ENCODE data around the gene KRABD2. TPM values are rescaled to one million over a fixed set of nuclear protein-coding genes. Genes with fewer than 3 reads are reported as not detected.

KRABD2 gene

Other genes with a start within 250 kb of the KRABD2 start
- gene PER1, start 224.3 kb downstream of the KRABD2 start, total RNA-seq, result 4.3 and 34.5 TPM in 2 replicates
- gene VAMP2, start 213.8 kb downstream of the KRABD2 start, total RNA-seq, result 2.6 and 6.2 TPM in 2 replicates
- 22.7 and 24.0 TPM in 2 replicates for gene TMEM107, start 200.3 kb downstream of the KRABD2 start, total RNA-seq
- gene BORCS6, start 186.5 kb downstream of the KRABD2 start, total RNA-seq, result 11.5 and 12.9 TPM in 2 replicates
- 1.0 and 27.8 TPM in 2 replicates for gene AURKB, start 166.1 kb downstream of the KRABD2 start, total RNA-seq
- gene CTC1, start 128.6 kb downstream of the KRABD2 start, total RNA-seq, result 3.5 and 12.7 TPM in 2 replicates
- 19.3 and 23.7 TPM in 2 replicates for gene PFAS, start 127.4 kb downstream of the KRABD2 start, total RNA-seq
- 5.4 and 6.6 TPM in 2 replicates for gene RANGRF, start 88.0 kb downstream of the KRABD2 start, total RNA-seq
- 0.35 and 1.3 TPM in 2 replicates for gene SLC25A35, start 81.3 kb downstream of the KRABD2 start, total RNA-seq
- 0.05 TPM in 1 of 2 replicates, not detected in the other for gene ARHGEF15, start 66.5 kb downstream of the KRABD2 start, total RNA-seq
- not detected in 2 replicates for gene ODF4, start 36.9 kb downstream of the KRABD2 start, total RNA-seq
- 4,087 and 4,717 TPM in 2 replicates for gene RPL26, start 6.5 kb upstream of the KRABD2 start, total RNA-seq
- gene RNF222, start 21.1 kb upstream of the KRABD2 start, total RNA-seq, result not detected in 2 replicates
- gene NDEL1, start 59.2 kb upstream of the KRABD2 start, total RNA-seq, result 31.8 and 38.0 TPM in 2 replicates

All from renal cortical epithelial cell (primary cell).